GM10248 (cell line): Measurements from ENCODE around the gene CLEC4F.

Experiments
- CTCF ChIA-PET: fragments of 300-600 bp; sonication (Branson Sonifier 250); formaldehyde crosslinking; extraction: SDS; loops from one replicate; lab custom pipeline; 2021; ENCODE audit warnings: antibody characterized with exemption; lab: Yijun Ruan, JAX
- POLR2A ChIA-PET: fragments of 350-650 bp; sonication (Branson Sonifier 250); formaldehyde crosslinking; extraction: SDS; loops from one replicate; lab custom pipeline; 2020; ENCODE audit warnings: antibody characterized with exemption; lab: Yijun Ruan, JAX
- DNase-seq: peaks from one replicate; pipeline ENCODE4 v3.0.0; 2012; ENCODE audit errors: extremely low spot score
- TF ChIP-seq, protein P1 (sequence below): IDR thresholded peaks from 2 replicates; pipeline ENCODE4 v1.5.1; 2012; ENCODE audit warnings: mild to moderate bottlenecking, low read depth; ENCODE audit errors: extremely low read depth, missing control alignments, control extremely low read depth

The CLEC4F gene

DNA sequence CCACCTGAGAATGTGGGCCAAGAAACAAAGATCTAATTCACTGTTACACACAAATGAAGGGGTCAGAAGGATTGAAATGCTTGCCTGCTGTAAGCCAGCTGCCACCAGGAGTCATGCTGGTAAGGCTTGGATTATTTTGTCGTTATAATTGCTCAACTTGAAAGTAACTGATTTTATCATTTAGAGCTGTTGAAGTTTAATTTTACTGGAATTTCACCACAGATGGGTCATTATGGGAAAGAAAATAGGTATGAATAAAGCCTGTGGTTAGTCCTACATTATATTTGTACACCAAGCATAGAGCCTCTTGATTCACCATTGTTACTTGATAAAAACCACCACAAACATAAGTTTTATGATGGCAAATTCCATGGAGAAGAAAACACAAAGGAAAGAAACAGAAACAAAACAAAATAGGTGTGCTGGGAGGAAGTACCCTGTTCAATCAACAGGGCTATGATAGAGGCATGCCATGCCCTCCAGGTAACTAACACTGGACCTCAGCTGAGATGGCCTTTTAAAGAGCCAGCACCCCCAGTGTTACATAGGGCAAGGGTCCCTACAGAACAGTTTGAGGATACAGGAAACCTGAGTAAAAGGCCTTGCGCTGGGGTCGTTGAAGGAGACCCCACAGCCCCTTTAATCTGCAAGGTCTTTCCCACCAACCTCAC is 3.0 kb downstream of the CLEC4F start:
- TF ChIP-seq, protein P1, sequence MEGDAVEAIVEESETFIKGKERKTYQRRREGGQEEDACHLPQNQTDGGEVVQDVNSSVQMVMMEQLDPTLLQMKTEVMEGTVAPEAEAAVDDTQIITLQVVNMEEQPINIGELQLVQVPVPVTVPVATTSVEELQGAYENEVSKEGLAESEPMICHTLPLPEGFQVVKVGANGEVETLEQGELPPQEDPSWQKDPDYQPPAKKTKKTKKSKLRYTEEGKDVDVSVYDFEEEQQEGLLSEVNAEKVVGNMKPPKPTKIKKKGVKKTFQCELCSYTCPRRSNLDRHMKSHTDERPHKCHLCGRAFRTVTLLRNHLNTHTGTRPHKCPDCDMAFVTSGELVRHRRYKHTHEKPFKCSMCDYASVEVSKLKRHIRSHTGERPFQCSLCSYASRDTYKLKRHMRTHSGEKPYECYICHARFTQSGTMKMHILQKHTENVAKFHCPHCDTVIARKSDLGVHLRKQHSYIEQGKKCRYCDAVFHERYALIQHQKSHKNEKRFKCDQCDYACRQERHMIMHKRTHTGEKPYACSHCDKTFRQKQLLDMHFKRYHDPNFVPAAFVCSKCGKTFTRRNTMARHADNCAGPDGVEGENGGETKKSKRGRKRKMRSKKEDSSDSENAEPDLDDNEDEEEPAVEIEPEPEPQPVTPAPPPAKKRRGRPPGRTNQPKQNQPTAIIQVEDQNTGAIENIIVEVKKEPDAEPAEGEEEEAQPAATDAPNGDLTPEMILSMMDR: no peak
- POLR2A ChIA-PET: no interaction called here
- CTCF ChIA-PET: no interaction called here
- DNase-seq: no peak

DNA sequence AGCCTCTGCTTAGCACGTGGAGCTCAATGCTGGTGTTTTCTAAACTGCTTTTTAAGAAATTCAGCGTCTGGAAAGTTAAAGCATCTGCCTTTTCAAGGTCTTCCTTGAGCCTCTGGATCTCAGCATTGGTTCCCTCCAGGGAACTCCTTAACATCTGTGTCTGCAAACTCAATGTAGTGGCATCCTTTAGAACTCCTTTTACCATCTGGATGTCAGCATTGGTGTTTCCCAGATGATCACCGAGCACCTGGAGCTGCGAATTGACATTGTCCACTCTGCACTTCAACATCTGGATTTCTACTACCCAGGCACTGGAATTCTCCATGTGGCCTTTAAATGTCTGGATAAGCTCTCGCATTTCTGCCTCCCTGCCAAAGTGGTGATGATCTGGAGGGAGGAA is 3.7 kb downstream of the CLEC4F start:
- ChIA-PET CTCF (no interaction called here), POLR2A (no interaction called here)
- TF ChIP-seq, protein P1: no peak
- DNase-seq: no peak

DNA sequence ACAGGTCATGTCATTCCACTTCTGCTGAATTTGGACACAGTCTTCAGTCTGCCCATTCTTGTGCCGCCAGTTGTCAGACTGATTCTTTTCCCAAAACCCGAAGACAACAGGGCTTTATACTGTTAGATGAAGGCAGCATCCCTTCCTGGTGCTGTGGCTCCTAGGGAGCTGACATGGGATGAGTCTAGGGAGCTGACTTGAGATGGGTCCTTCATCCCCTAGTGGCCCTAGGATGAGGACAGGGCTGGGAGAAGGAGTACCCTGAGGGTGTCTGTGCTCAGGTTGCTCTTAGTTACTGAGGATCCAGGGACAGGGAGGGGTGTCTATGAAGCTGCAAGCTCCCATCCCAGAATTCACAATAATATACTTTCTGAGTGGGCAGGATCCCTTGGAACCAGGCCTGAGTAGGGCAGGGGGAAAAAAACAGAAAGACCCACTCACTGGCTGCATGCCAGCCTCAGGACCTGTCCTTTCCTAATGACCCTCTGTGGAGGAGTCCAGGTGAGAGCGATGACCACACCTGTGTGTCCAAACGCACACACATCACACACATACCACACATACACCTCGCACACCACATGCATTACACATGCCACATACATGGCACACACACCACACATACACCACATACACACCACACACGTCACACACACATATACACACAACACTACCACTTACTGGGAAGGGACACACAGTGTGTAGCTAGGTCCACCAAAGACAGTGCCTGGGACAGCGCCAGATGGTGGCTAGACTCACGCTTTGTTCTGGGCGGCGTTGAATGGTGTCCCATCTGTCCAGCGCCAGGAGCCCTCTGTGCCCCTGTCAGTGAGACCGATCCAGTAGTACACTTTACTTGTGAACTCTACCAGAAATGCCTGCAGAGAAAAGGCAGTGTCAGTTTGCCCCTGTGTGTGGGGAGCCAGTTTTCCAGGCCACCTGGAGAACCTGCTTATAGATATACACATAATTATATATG is 11.1 kb downstream of the CLEC4F start:
- TF ChIP-seq, protein P1: no peak
- ChIA-PET CTCF (no interaction called here), POLR2A (no interaction called here)
- no peak for DNase-seq

DNA sequence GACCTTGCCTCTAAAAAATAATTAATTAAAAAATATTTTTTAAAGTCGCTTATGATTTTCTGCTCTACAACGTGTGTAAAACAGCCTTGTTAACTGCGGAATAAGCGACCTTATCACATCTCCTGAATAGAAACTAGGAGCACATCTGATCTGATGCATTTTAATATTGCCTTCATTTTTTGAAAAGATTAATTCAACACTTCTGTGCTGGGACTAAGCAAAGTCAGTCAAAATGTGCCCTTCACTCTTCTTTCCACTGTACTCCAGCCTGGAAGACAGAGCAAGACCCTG is 12.6 kb downstream of the CLEC4F start:
- CTCF ChIA-PET: interaction anchor here (1.4 kb wide), 1 partner anchor 13 kb away, joined by 3 read pairs; no protein-coding TSS in a partner anchor

DNA sequence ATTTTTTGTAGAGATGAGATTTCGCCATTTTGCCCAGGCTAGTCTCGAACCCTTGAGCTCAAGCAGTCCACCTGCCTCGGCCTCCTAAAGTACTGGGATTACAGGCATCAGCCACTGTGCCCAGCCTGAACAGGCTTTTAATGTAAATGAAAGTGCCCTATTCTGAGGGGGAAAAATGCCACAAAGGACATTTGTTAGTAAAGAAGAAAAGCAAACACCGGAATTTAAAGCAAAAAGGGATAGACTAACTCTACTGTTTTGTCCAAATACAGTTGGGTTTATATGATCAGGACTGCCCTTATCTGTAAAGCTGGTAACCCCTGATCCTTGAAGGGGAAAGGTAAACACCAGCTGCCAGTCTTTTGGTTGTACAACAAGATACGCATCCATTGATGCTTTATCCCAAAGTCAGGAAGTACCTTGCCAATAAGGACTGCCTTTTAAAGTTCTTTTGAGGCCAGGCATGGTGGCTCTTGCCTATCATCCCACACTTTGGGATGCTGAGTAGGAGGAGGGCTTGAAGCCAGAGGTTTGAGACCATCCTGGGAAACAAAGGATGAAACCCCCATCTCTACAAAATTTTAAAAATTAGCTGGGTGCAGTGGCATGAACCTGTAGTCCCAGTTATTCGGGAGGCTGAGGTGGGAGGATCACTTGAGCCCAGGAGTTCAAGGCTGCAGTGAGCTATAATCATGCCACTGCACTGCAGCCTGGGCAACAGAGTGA is 13.1 kb downstream of the CLEC4F start:
- DNase-seq: no peak
- POLR2A ChIA-PET: no interaction called here
- CTCF ChIA-PET: interaction anchor here (1.4 kb wide), 1 partner anchor 12 kb away, joined by 3 read pairs; no protein-coding TSS in a partner anchor
- TF ChIP-seq, protein P1: no peak

More for the DNA sequence above, 12.6 kb downstream of the CLEC4F start:
- DNase-seq: no peak
- POLR2A ChIA-PET: no interaction called here
- TF ChIP-seq, protein P1: no peak

DNA sequence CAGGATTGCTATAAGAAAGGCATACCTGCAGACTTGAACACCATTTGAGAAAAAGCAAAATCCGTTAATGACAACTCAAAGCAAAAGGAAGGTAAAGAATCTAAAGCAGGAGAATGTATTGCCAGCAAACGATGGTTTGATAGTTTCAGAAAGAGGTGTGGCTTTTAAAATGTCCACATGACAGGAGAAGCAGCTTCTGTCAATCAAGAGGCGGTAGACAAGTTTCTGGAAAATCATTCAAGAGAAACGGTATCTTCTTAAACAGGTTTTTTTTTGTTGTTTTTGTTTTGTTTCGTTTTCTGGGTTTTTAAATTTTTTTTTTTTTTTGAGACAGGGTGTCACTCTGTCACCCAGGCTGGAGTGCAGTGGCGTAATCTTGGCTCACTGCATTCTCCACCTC is 13.8 kb downstream of the CLEC4F start:
- CTCF ChIA-PET: interaction anchor here (1.4 kb wide), 1 partner anchor 11 kb away, joined by 3 read pairs; no protein-coding TSS in a partner anchor
- POLR2A ChIA-PET: no interaction called here
- TF ChIP-seq, protein P1: no peak
- DNase-seq: no peak
